Stimulated activated effector memory CD8-positive, alpha-beta T cell treated with anti-CD3 and anti-CD28 coated beads, Interleukin-12 subunit alpha, Interleukin-12 subunit beta, amount 100 ng/mL, for 72 hours (primary cell): Measurements from ENCODE around the gene SCML1.

Source experiments
- ATAC-seq: fragments of 150-1000 bp; cut with Tn5 transposase; 2 replicates; pipeline ENCODE4 v1.10.0; 2021
- DNase-seq, 2 donors: peaks; one replicate each; pipeline ENCODE4 v3.0.0; 2021 to 2022; ENCODE audit warnings: low spot score in 2 of 2
- H3K27ac Mint-ChIP-seq: one replicate; pipeline ENCODE4 v1.8.0; 2022; ENCODE audit warnings: mild to moderate bottlenecking, mixed read lengths
- H3K36me3 Mint-ChIP-seq: one replicate; pipeline ENCODE4 v1.8.0; 2022; ENCODE audit warnings: mild to moderate bottlenecking, mixed read lengths
- H3K4me1 Mint-ChIP-seq: one replicate; pipeline ENCODE4 v1.8.0; 2022; ENCODE audit warnings: mixed read lengths
- H3K4me3 Mint-ChIP-seq: one replicate; pipeline ENCODE4 v1.8.0; 2022; ENCODE audit warnings: mild to moderate bottlenecking, mixed read lengths
- H3K9me3 Mint-ChIP-seq: one replicate; pipeline ENCODE4 v1.8.0; 2022; ENCODE audit warnings: mixed read lengths

The SCML1 gene

GRCh38 chrX:17803449-17803848 lies 66.2 kb downstream of the SCML1 start:
- no peak for ATAC-seq
- no peak overlapping the region for H3K4me3 Mint-ChIP-seq
- no peak overlapping the region for H3K27ac Mint-ChIP-seq
- H3K4me1 Mint-ChIP-seq = no peaks in the 10 kb centered on the region
- H3K36me3 Mint-ChIP-seq = no peaks in the 10 kb centered on the region
- H3K9me3 Mint-ChIP-seq = no peaks in the 10 kb centered on the region
- no peak for DNase-seq
